ENCODE results near the gene ELMO1.

DNA sequence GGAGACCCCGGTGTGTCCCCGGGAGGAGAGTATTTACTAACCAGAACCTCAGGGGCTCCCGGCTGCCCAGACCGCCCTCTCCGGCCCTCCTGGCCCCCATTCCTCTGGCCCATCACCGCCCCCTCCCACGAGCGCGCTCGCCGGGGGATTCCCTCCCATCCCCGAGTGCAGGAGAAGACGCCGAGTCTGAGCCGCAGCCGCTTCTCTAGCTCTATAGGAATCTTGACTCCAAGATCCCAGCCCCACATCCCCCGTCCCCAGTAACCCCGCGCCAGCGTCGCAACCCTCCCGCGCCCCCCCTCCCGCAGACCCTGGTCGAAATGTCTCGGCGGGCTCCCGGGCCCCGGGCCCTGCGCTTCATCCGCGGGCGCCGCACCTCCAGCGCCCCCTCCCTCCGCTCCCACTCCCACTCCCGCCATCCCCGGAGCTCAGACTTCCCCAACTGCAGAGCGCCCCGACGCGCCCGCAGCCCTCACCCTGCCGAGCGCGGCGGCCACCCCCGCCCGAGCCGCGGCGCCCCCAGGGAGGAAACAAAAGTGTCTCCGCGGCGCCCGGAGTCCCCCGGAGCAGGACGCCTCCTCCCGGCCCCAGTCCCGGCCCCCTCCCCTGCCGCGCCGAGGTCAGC lies 541 bp downstream of the ELMO1 start:
- TF ChIP-seq JUND (IDR thresholded peaks at IDR 0.05) = no peak
- TF ChIP-seq SIN3A (IDR thresholded peaks at IDR 0.05; ENCODE audit: low read depth) = no peak
- no peak for TF ChIP-seq ZNF274 (IDR thresholded peaks at IDR 0.05; ENCODE audit: low read depth, low read length)
- TF ChIP-seq POLR2A (IDR thresholded peaks at IDR 0.05; ENCODE audit: borderline replicate concordance, extremely low read depth, insufficient read depth, insufficient read length) = no peak
- no peak for TF ChIP-seq RAD21 (IDR thresholded peaks at IDR 0.05; ENCODE audit: low read depth)
- TF ChIP-seq, protein P1, sequence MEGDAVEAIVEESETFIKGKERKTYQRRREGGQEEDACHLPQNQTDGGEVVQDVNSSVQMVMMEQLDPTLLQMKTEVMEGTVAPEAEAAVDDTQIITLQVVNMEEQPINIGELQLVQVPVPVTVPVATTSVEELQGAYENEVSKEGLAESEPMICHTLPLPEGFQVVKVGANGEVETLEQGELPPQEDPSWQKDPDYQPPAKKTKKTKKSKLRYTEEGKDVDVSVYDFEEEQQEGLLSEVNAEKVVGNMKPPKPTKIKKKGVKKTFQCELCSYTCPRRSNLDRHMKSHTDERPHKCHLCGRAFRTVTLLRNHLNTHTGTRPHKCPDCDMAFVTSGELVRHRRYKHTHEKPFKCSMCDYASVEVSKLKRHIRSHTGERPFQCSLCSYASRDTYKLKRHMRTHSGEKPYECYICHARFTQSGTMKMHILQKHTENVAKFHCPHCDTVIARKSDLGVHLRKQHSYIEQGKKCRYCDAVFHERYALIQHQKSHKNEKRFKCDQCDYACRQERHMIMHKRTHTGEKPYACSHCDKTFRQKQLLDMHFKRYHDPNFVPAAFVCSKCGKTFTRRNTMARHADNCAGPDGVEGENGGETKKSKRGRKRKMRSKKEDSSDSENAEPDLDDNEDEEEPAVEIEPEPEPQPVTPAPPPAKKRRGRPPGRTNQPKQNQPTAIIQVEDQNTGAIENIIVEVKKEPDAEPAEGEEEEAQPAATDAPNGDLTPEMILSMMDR (IDR thresholded peaks at IDR 0.05 in 2 of 3, conservative IDR thresholded peaks at IDR 0.05 in 1 of 3; ENCODE audit: borderline replicate concordance in 1 of 3, insufficient read depth in 1 of 3, low read depth in 2 of 3, low read length in 2 of 3) = no peak
- no peak for TF ChIP-seq EZH2phosphoT487 (IDR thresholded peaks at IDR 0.05; ENCODE audit: borderline replicate concordance)
- TF ChIP-seq, protein P2, sequence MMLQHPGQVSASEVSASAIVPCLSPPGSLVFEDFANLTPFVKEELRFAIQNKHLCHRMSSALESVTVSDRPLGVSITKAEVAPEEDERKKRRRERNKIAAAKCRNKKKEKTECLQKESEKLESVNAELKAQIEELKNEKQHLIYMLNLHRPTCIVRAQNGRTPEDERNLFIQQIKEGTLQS (IDR thresholded peaks at IDR 0.05) = no peak
- TF ChIP-seq POLR2AphosphoS5 (IDR thresholded peaks at IDR 0.05; ENCODE audit: low read depth, low read length) = no peak
